Esophagus squamous epithelium (tissue), 4 donors: Measurements from ENCODE around the gene C12orf50.

Experiments
- POLR2A ChIP-seq, 4 donors: fragments of 450-650 bp; IDR thresholded peaks; one replicate each; pipeline ENCODE4 v1.6.1; 2017; ENCODE audit warnings: antibody characterized with exemption in 4 of 4, mild to moderate bottlenecking in 4 of 4, moderate library complexity in 3 of 4
- TF ChIP-seq, protein P1 (sequence below), 6 experiments: fragments of 450-650 bp in 4 of 6; fragments of 200-600 bp in 2 of 6; sonication (generic) in 2 of 6; IDR thresholded peaks; one replicate each; pipeline ENCODE4 v1.5.1; 2016 to 2019; ENCODE audit warnings: antibody characterized with exemption in 6 of 6, mild to moderate bottlenecking in 4 of 6, moderate library complexity in 4 of 6

DNA sequence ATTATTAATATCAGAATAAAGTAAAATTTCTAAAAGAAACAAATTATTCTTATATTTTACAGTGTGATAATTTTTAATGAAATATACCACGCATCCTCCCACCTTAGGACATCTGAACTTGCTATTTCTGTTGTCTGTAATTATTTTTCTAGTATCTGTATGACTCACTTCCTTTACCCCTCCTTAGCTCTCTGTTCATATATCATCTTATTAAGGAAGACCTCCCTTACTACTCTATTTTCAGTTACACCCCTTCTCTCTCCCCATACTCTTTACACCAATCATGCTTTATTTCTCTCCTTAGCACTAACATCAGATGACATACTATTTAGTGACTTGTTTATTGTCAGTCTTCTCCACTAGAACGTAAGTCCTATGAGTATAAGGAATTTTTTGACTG, 34.2 kb upstream of the C12orf50 start:
- TF ChIP-seq, protein P1, sequence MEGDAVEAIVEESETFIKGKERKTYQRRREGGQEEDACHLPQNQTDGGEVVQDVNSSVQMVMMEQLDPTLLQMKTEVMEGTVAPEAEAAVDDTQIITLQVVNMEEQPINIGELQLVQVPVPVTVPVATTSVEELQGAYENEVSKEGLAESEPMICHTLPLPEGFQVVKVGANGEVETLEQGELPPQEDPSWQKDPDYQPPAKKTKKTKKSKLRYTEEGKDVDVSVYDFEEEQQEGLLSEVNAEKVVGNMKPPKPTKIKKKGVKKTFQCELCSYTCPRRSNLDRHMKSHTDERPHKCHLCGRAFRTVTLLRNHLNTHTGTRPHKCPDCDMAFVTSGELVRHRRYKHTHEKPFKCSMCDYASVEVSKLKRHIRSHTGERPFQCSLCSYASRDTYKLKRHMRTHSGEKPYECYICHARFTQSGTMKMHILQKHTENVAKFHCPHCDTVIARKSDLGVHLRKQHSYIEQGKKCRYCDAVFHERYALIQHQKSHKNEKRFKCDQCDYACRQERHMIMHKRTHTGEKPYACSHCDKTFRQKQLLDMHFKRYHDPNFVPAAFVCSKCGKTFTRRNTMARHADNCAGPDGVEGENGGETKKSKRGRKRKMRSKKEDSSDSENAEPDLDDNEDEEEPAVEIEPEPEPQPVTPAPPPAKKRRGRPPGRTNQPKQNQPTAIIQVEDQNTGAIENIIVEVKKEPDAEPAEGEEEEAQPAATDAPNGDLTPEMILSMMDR (IDR thresholded peaks at IDR 0.05), result no peak
- TF ChIP-seq POLR2A (IDR thresholded peaks at IDR 0.05), result no peak
